AG08396 (cell line): ENCODE data around the gene GPR65.
"Not testable (repeated sequence)": the region's sequence is repeated elsewhere in the genome, so short reads cannot be mapped to it uniquely, and the experiment has no call there.

Experiments used
- DNase-seq: peaks from one replicate; pipeline ENCODE4 v3.0.0; 2012; ENCODE audit warnings: low spot score, mixed read lengths

Gene GPR65

GRCh38 chr14:88004506-88005036, 364 bp upstream of the GPR65 start:
- DNase-seq: no peak

GRCh38 chr14:88005978-88006851, 1.3 kb downstream of the GPR65 start:
- DNase-seq: no peak

GRCh38 chr14:88007608-88008007, 2.7 kb downstream of the GPR65 start:
- no peak for DNase-seq

DNA sequence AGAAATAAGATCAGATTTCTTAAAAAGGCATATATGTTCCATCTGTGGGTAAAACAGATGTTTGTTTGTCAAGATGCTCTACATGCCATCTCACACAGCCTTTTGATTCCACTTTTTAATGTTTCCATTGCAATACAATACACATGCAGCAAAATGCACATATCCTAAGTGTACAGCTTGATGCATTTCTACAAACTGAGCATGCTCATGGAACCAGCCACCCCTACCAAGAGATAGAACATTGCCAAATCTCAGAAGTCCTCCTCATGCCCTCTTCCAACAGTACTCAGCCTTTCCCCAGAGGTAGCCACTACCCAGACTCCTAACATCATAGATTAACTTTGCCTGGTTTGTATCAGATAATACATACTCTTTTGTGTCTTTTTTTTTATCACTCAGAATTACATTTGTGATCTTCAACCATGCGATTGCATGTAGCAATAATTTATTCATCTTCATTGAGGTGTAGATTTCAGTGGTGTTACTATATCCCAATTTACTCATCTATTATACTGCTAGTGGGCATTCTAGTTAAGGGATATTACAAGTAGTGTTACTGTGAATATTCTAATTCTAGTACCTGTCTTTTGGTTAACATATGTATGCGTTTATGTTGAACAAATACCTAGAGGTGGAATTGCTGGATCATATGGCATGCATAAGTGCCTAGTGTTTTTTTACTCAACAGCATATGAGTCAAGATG, 3.3 kb downstream of the GPR65 start:
- DNase-seq: no peak

- no peak for DNase-seq
Measured at GRCh38 chr14:88009486-88009885, 4.6 kb downstream of the GPR65 start.

DNA sequence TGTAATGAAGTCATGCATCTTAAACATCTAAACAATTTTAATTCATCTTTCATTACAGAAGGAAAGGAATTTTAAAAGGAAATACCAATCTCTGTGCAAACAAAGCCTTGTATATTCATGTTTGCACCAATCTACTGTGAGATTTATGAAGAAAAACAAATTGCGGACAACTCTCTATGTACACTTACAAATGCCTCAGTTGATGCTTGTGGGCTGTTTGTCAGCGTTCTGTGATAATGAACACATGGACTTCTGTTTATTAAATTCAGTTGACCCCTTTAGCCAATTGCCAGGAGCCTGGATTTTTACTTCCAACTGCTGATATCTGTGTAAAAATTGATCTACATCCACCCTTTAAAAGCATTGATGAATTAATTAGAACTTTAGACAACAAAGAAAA, 5.4 kb downstream of the GPR65 start:
- no peak for DNase-seq

DNA sequence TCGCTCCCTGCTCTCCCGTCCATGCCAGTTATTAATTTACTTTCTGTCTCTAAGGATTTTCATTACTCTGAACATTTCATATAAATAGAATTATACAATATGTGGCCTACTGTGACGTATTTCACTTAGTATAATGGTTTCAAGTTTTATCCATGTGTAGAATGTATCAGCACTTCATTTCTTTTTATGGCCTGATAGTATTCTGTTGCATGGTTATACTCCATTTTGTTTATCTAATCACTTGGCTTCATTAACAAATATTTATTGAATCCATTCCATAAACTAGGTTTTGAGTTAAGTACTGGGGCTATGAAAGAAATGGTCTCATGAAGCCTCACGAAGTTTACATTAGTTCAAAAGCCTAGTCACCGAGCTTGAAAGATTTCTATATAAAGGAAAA, 7.6 kb downstream of the GPR65 start:
- DNase-seq: no peak

- DNase-seq: peak; percentile 55
Measured at GRCh38 chr14:88013750-88014349, 8.9 kb downstream of the GPR65 start.

DNA sequence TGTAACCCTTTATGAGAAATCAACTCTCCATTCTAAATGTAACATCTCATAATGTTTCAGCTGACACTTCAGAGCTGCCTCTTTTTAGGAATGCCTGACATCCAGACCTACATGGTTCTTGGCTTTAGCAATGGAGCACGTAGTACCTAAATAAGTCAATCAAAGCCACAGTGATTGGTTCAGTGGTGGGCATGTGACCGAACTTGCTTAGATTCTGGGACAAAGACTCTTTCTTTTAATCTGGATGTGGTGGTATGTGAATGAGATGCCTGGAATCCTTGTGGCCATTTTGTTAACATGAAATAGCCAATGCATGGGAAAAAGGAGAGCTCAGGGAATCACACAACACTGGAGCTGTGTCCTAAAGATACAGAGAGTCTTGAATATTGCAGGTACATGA, 11.8 kb downstream of the GPR65 start:
- no peak for DNase-seq

DNA sequence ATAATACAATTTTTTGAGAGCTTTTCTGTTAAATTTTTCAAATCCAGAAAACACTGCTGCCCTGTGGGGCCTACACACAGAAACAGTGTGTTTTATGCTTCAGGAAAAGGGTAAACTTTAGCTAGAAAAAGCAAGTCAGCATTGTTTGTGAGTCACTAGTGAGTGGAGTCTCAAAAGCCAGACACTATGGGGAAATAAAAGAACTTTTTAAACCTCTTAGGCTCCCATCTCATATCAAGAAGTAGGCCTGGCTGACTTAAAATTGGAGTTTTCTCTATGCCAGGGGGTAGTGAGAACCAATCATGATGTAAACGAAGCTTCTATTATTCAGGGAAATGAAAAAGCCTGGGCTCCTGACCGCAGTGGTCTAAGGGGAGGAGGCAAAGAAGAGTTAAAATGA, 12.6 kb downstream of the GPR65 start:
- no peak for DNase-seq

GRCh38 chr14:88023658-88024187, 18.8 kb downstream of the GPR65 start:
- no peak for DNase-seq

GRCh38 chr14:88024252-88025086, 19.5 kb downstream of the GPR65 start:
- not testable (repeated sequence) for DNase-seq

DNA sequence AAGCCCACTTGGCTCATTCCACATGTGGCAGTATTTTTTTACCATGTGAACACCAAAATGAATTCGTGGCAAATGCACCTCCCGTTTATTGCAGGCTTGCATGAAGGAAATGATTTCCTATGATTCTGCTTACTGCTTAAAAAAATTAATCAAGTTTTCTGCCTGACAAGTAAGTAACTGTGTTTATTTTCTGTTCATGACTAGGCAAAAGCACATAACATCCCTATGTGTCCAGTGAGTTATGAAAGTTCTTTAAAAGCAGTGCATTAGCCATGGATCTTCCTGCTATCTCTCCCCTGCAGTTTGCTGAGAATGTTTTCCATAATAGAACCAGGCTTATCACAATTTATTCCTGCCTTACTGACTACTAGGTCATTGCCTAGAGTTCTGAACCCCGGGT, 20.4 kb downstream of the GPR65 start:
- DNase-seq: no peak

GRCh38 chr14:88026890-88027289, 22.0 kb downstream of the GPR65 start:
- DNase-seq: no peak

DNA sequence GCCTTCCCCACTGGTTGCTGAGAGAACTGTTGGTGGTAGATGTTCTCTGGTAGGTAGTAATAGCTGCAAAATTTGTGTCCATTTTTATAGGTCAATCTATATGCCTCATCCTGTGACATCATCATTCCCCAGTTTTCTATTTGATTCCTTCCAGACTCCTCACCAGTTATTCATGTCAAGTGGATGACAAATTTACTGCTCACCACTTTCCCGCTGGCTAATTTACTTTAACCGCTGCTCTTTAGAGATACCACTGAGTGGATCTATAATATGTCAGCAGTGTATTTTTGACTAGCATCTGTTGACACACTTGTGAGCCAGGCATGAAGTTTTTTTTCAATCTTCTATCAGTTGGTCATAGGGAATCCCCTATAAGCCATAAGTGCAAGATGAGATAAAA, 24.6 kb downstream of the GPR65 start:
- no peak for DNase-seq

- no peak for DNase-seq
Measured at GRCh38 chr14:88030079-88030478, 25.1 kb downstream of the GPR65 start.

DNA sequence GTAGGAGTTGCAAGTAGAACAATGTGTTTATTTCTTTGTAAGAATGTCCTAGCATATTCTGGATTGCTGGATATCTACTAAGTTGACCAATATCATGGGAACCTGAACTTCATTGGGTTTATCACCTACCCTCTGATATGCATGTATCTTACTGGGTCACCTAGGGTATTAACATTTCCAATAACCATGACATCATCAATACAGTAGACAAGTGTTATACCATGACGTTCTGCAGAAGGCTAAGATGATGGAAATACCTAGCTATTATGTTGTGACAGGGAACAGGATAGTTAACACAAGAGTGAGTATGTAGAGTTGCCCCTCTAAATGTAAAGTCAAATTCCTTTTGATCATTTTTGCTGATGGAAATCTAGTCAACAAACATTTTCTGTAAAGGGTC, 26.0 kb downstream of the GPR65 start:
- no peak for DNase-seq

DNA sequence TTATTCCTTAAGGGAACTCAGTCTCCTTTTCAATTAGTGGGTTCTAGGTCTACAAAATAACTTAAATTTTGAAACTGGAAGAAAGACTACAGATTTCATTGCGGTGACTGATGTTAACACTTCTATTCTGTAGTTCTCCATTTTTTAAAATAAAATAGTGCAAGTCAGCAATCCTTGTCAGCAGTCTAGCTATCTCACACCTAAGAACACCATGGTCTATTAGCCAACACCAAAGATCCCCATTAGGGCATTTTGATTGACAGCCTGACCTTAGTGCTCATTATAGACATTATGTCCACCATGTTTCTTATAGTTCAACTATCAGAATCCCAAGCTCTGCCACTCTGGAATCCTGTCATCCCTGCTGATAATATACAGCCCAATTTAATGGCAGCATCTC, 27.4 kb downstream of the GPR65 start:
- no peak for DNase-seq

DNA sequence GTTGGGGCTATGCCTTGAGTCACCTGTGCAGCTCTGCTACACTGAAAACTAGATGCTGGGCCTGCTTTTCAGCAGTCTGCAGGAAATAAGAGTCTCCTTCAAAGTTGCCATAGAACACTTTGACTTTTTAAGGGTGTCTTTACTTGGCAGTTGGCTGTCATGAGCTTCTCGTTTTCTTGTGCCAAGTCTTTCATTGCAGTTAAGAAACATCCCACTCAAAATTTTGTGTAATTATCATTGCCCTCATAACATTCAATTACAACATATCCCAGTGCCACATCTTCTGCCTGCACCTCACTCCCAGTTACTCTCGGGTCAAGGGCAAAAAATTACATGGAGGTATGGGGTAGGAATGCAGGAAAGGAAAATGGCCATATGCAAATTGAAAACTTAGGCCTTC, 29.1 kb downstream of the GPR65 start:
- no peak for DNase-seq

GRCh38 chr14:88036422-88036821, 31.5 kb downstream of the GPR65 start:
- DNase-seq: no peak

DNA sequence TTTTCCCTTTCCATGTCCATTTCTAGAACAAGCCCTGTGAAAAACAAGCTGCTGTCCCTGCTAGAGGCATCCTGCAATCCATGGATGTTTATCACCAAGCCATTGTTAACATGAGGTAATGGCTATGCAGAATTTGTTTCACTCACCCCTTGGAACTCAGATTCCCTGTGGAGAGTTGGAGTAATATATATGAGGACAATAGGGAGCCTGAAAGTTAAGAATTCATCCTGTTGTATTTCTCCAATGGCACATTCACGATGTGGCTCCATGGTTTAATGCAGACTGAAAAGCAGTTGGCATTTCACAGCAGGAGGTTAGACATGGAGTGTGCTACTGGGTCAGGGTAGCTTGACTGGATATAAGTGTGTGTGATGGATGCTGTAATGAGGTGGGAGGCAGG, 32.4 kb downstream of the GPR65 start:
- no peak for DNase-seq

GRCh38 chr14:88039197-88039596, 34.3 kb downstream of the GPR65 start:
- no peak for DNase-seq
